ENCODE results near the gene WDR82.
A peak's percentile ranks its signal among the peaks of the same experiment; 100 is the strongest.

Gene WDR82

GRCh38 chr3:52223449-52224408 lies 54.7 kb downstream of the WDR82 start:
- peak; percentile 38 for DNase-seq (ENCODE audit: low spot score)

GRCh38 chr3:52222319-52223221 lies 55.9 kb downstream of the WDR82 start:
- DNase-seq (ENCODE audit: low spot score): peak; percentile 41

GRCh38 chr3:52221563-52222318 lies 56.7 kb downstream of the WDR82 start:
- peak; percentile 44 for DNase-seq (ENCODE audit: low spot score)

GRCh38 chr3:52221141-52221562 lies 57.3 kb downstream of the WDR82 start:
- DNase-seq (ENCODE audit: low spot score): peak; percentile 44

- peak; percentile 92 for DNase-seq (ENCODE audit: low spot score)
Observed at GRCh38 chr3:52220380-52221026, 57.9 kb downstream of the WDR82 start.

GRCh38 chr3:52218937-52219650 lies 59.4 kb downstream of the WDR82 start:
- DNase-seq (ENCODE audit: low spot score): peak; percentile 50

GRCh38 chr3:52218454-52218853 lies 60.0 kb downstream of the WDR82 start:
- DNase-seq (ENCODE audit: low spot score): peak; percentile 34

GRCh38 chr3:52218026-52218425 lies 60.4 kb downstream of the WDR82 start:
- DNase-seq (ENCODE audit: low spot score): no peak

- DNase-seq (ENCODE audit: low spot score): peak; percentile 34
Observed at GRCh38 chr3:52217409-52217805, 61.0 kb downstream of the WDR82 start.

GRCh38 chr3:52216585-52217408 lies 61.7 kb downstream of the WDR82 start:
- peak; percentile 32 for DNase-seq (ENCODE audit: low spot score)

- no peak for DNase-seq (ENCODE audit: low spot score)
Observed at GRCh38 chr3:52215351-52215750, 63.1 kb downstream of the WDR82 start.

- no peak for DNase-seq (ENCODE audit: low spot score)
Observed at GRCh38 chr3:52213901-52214300, 64.5 kb downstream of the WDR82 start.

- no peak for DNase-seq (ENCODE audit: low spot score)
Observed at GRCh38 chr3:52213005-52213404, 65.4 kb downstream of the WDR82 start.

- no peak for DNase-seq (ENCODE audit: low spot score)
Observed at GRCh38 chr3:52211268-52211891, 67.1 kb downstream of the WDR82 start.

- no peak for DNase-seq (ENCODE audit: low spot score)
Observed at GRCh38 chr3:52210550-52211046, 67.9 kb downstream of the WDR82 start.

- DNase-seq (ENCODE audit: low spot score): no peak
Observed at GRCh38 chr3:52210037-52210436, 68.4 kb downstream of the WDR82 start.

- DNase-seq (ENCODE audit: low spot score): no peak
Observed at GRCh38 chr3:52208556-52208955, 69.9 kb downstream of the WDR82 start.

- no peak for DNase-seq (ENCODE audit: low spot score)
Observed at GRCh38 chr3:52205727-52206372, 72.6 kb downstream of the WDR82 start.
